SK-N-SH (cell line): ENCODE data around the gene DEFB114. TPM values are rescaled to one million over a fixed set of nuclear protein-coding genes. Genes with fewer than 3 reads are reported as not detected.

Experiments used
- CTCF ChIA-PET: fragments of 300-600, 350-600 bp; formaldehyde crosslinking; extraction: SDS; loops from one replicate; lab custom pipeline; 2021; lab: Yijun Ruan, JAX
- POLR2A ChIA-PET: fragments of 350-600 bp; sonication (Branson Sonifier 250); formaldehyde crosslinking; extraction: SDS; loops from one replicate; lab custom pipeline; 2020; ENCODE audit warnings: antibody characterized with exemption, inconsistent platforms; lab: Yijun Ruan, JAX
- DNase-seq: peaks from one replicate; pipeline ENCODE4 v3.0.0; 2012
- H2AFZ ChIP-seq: fragments of 200-600 bp; sonication (generic); 2 replicates; pipeline ENCODE4 v1.8.1; 2016; ENCODE audit warnings: antibody characterized with exemption, mild to moderate bottlenecking, low read depth
- H3F3A ChIP-seq: fragments of 200-600 bp; sonication (generic); replicated peaks from 2 replicates; pipeline ENCODE3; 2016; ENCODE audit warnings: antibody characterized with exemption, mild to moderate bottlenecking; ENCODE audit not compliant: insufficient read depth
- H3K27ac ChIP-seq, 2 experiments: fragments of 200-500 bp in 1 of 2; fragments of 200-600 bp in 1 of 2; sonication (Bioruptor generic) in 1 of 2; sonication (generic), shearing (Covaris generic) in 1 of 2; 2 replicates each; pipeline versions ENCODE4 v1.5.1 to v1.6.1; 2014 to 2016; ENCODE audit warnings: low read depth in 2 of 2, inconsistent platforms in 1 of 2, low read length in 1 of 2, mild to moderate bottlenecking in 1 of 2, mixed read lengths in 1 of 2
- H3K27me3 ChIP-seq: fragments of 200-600 bp; sonication (generic), shearing (Covaris generic); 2 replicates; pipeline ENCODE4 v1.6.1; 2016; ENCODE audit warnings: mixed run types; ENCODE audit not compliant: insufficient read depth
- H3K36me3 ChIP-seq, 2 experiments: fragments of 200-500 bp in 1 of 2; fragments of 200-600 bp in 1 of 2; sonication (Bioruptor generic) in 1 of 2; sonication (generic) in 1 of 2; replicated peaks in 1 of 2; 2 replicates each; pipeline versions ENCODE3 to v1.5.1; 2014 to 2016; ENCODE audit warnings: low read length in 1 of 2, mild to moderate bottlenecking in 1 of 2; ENCODE audit not compliant: insufficient read depth in 2 of 2, control insufficient read depth in 1 of 2
- H3K4me1 ChIP-seq, 2 experiments: fragments of 200-500 bp in 1 of 2; fragments of 200-600 bp in 1 of 2; sonication (Bioruptor generic) in 1 of 2; sonication (generic), shearing (Covaris generic) in 1 of 2; 2 replicates each; pipeline versions ENCODE4 v1.5.1 to v1.6.1; 2014 to 2016; ENCODE audit warnings: low read depth in 1 of 2, low read length in 1 of 2, mixed run types in 1 of 2; ENCODE audit not compliant: insufficient read depth in 2 of 2, control insufficient read depth in 1 of 2
- H3K4me2 ChIP-seq: fragments of 200-600 bp; sonication (generic), shearing (Covaris generic); 2 replicates; pipeline ENCODE4 v1.6.1; 2017; ENCODE audit warnings: mixed run types
- H3K4me3 ChIP-seq, 2 experiments: fragments of 200-500 bp in 1 of 2; fragments of 200-600 bp in 1 of 2; sonication (Bioruptor generic) in 1 of 2; sonication (generic), shearing (Covaris generic) in 1 of 2; 2 replicates each; pipeline versions ENCODE4 v1.5.1 to v1.8.1; 2014 to 2016; ENCODE audit warnings: low read depth in 2 of 2, inconsistent platforms in 1 of 2, low read length in 1 of 2, mild to moderate bottlenecking in 1 of 2, mixed read lengths in 1 of 2, moderate library complexity in 1 of 2
- H3K79me2 ChIP-seq: fragments of 200-600 bp; sonication (generic); 2 replicates; pipeline ENCODE4 v1.8.1; 2017; ENCODE audit warnings: mild to moderate bottlenecking; ENCODE audit not compliant: insufficient read depth
- H3K9ac ChIP-seq: fragments of 200-600 bp; sonication (generic); 2 replicates; pipeline ENCODE4 v1.6.1; 2017; ENCODE audit warnings: mixed run types
- H3K9me2 ChIP-seq: fragments of 200-600 bp; sonication (generic); 2 replicates; pipeline ENCODE4 v1.6.1; 2017; ENCODE audit warnings: mixed run types
- H3K9me3 ChIP-seq: fragments of 200-600 bp; sonication (generic); 2 replicates; pipeline ENCODE4 v1.6.1; 2017; ENCODE audit warnings: mixed run types, mild to moderate bottlenecking, moderate library complexity
- H4K20me1 ChIP-seq: fragments of 200-600 bp; sonication (generic); 2 replicates; pipeline ENCODE4 v1.6.1; 2017; ENCODE audit warnings: mild to moderate bottlenecking, mixed run types; ENCODE audit not compliant: insufficient read depth
- EP300 ChIP-seq, 2 experiments: IDR thresholded peaks; 2 replicates each; pipeline versions ENCODE4 v1.4.0 to v1.6.1; 2012; ENCODE audit warnings: borderline replicate concordance in 1 of 2, low read depth in 1 of 2, low read length in 1 of 2
- EZH2phosphoT487 ChIP-seq: fragments of 200-600 bp; sonication (generic); IDR thresholded peaks from 2 replicates; pipeline ENCODE4 v1.6.1; 2017; ENCODE audit warnings: low read depth, mixed run types, mild to moderate bottlenecking, antibody characterized with exemption, moderate library complexity, borderline replicate concordance
- FOSL2 ChIP-seq: IDR thresholded peaks from 2 replicates; pipeline ENCODE4 v1.4.0; 2012; ENCODE audit warnings: low read depth, mild to moderate bottlenecking, moderate library complexity, borderline replicate concordance
- FOXJ3 ChIP-seq: sonication (generic); formaldehyde crosslinking; IDR thresholded peaks from 2 replicates; pipeline ENCODE4 v1.5.1; 2020; ENCODE audit warnings: mild to moderate bottlenecking, missing genetic modification reagents
- FOXM1 ChIP-seq: IDR thresholded peaks from 2 replicates; pipeline ENCODE4 v1.4.0; 2012; ENCODE audit warnings: low read depth, mild to moderate bottlenecking
- GABPA ChIP-seq: IDR thresholded peaks from 2 replicates; pipeline ENCODE4 v1.4.0; 2012; ENCODE audit warnings: low read depth, mild to moderate bottlenecking
- GATA2 ChIP-seq: sonication (generic); formaldehyde crosslinking; IDR thresholded peaks from 2 replicates; pipeline ENCODE4 v1.5.0; 2020; ENCODE audit warnings: mild to moderate bottlenecking, missing genetic modification reagents
- JUND ChIP-seq: IDR thresholded peaks from 2 replicates; pipeline ENCODE4 v1.4.0; 2012
- MEF2A ChIP-seq: IDR thresholded peaks from 2 replicates; pipeline ENCODE4 v1.4.0; 2012; ENCODE audit warnings: low read depth, borderline replicate concordance
- RCOR1 ChIP-seq: fragments of 150-350 bp; IDR thresholded peaks from 2 replicates; pipeline ENCODE4 v1.6.1; 2017; ENCODE audit warnings: antibody characterized with exemption, low read length
- RFX5 ChIP-seq: IDR thresholded peaks from 2 replicates; pipeline ENCODE4 v1.6.1; 2012; ENCODE audit warnings: mild to moderate bottlenecking, improper control_type of control experiment, low read length
- RXRA ChIP-seq: IDR thresholded peaks from 2 replicates; pipeline ENCODE4 v1.4.0; 2012; ENCODE audit warnings: low read depth, mild to moderate bottlenecking, borderline replicate concordance
- SMC3 ChIP-seq: IDR thresholded peaks from 2 replicates; pipeline ENCODE4 v1.6.1; 2012; ENCODE audit warnings: low read depth, low read length, improper control_type of control experiment
- TAF1 ChIP-seq: IDR thresholded peaks from 2 replicates; pipeline ENCODE4 v1.6.1; 2012; ENCODE audit warnings: low read depth, mild to moderate bottlenecking, low read length, moderate library complexity, borderline replicate concordance
- TCF12 ChIP-seq: IDR thresholded peaks from 2 replicates; pipeline ENCODE4 v1.4.0; 2012
- TEAD4 ChIP-seq: IDR thresholded peaks from 2 replicates; pipeline ENCODE4 v1.4.0; 2012; ENCODE audit warnings: mild to moderate bottlenecking, borderline replicate concordance; ENCODE audit not compliant: insufficient read depth
- WGBS: methylation state at CpG from one replicate; pipeline ENCODE4 v1.1.6; 2017; ENCODE audit warnings: low lambda C conversion rate; 5-methylcytosine and 5-hydroxymethylcytosine counted together
- polyA plus RNA-seq, 3 experiments: library from polyadenylated mRNA; depleted of rRNA; stranded (reverse); fragments of >200 nt; gene quantifications; 2 replicates each; pipeline ENCODE4 v1.2.3, GENCODE V29; 2012
- TF ChIP-seq, protein P1 (sequence below): fragments of 150-350 bp; IDR thresholded peaks from 2 replicates; pipeline ENCODE4 v1.6.1; 2016; ENCODE audit warnings: mild to moderate bottlenecking, low read depth, low read length
- TF ChIP-seq, protein P2 (sequence below): IDR thresholded peaks from 2 replicates; pipeline ENCODE4 v1.4.0; 2012; ENCODE audit warnings: low read depth
- TF ChIP-seq, protein P3 (sequence below): IDR thresholded peaks from 2 replicates; pipeline ENCODE4 v1.4.0; 2012; ENCODE audit warnings: low read depth, borderline replicate concordance
- TF ChIP-seq, protein P4 (sequence below): IDR thresholded peaks from 2 replicates; pipeline ENCODE4; 2012
- TF ChIP-seq, protein P5 (sequence below): IDR thresholded peaks from 2 replicates; pipeline ENCODE4 v1.6.1; 2012; ENCODE audit warnings: mild to moderate bottlenecking, low read depth, low read length, moderate library complexity

DEFB114 gene
- polyA plus RNA-seq, 1 of the 3 experiments (the other 2 are of a cell fraction): not detected

DNA sequence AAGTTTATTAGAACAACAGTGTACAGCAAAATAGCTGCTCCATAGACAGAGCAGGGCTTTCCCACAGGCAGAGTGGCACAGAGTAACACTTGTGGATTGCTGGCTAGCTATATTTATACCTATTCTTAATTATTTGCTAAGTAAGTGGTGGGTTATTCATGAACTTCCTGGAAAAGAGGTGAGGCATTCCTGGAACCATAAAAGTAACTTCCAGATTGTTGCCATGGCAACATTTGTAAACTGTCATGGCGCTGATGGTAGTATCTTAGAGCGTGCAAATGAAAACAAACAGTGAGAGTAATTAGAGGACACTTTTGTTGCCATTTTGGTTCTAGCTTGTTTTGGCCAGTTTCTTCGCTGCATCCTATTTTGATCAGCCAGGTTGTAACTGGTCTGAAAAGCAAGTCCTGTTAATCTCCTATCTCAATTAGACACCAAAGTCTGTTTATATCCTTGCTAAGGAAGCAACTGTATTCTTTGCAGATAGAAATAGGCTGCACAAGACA lies 23.9 kb downstream of the DEFB114 start:
- TF ChIP-seq TAF1 (no peak), TEAD4 (no peak), RFX5 (no peak), EZH2phosphoT487 (no peak), TCF12 (no peak), FOSL2 (no peak), FOXM1 (no peak)
- TF ChIP-seq, protein P1, sequence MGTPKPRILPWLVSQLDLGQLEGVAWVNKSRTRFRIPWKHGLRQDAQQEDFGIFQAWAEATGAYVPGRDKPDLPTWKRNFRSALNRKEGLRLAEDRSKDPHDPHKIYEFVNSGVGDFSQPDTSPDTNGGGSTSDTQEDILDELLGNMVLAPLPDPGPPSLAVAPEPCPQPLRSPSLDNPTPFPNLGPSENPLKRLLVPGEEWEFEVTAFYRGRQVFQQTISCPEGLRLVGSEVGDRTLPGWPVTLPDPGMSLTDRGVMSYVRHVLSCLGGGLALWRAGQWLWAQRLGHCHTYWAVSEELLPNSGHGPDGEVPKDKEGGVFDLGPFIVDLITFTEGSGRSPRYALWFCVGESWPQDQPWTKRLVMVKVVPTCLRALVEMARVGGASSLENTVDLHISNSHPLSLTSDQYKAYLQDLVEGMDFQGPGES: no peak
- no peaks in the 10 kb centered on the region for H4K20me1 ChIP-seq
- CTCF ChIA-PET: no interaction called here
- H3K9ac ChIP-seq: no peak overlapping the region
- H3K4me1 ChIP-seq: no peaks in the 10 kb centered on the region
- no peaks in the 10 kb centered on the region for H3K27me3 ChIP-seq
- no peaks in the 10 kb centered on the region for H3K9me2 ChIP-seq
- no peak overlapping the region for H3K4me3 ChIP-seq
- no peaks in the 10 kb centered on the region for H3F3A ChIP-seq
- POLR2A ChIA-PET: no interaction called here
- no peaks in the 10 kb centered on the region for H3K9me3 ChIP-seq
- H3K27ac ChIP-seq: no peak overlapping the region
- WGBS: 47% methylated on average over 3 of the region's 3 CpGs
- H3K4me2 ChIP-seq: no peak overlapping the region
- H3K36me3 ChIP-seq: no peaks in the 10 kb centered on the region
- H2AFZ ChIP-seq: no peak overlapping the region
- no peak for DNase-seq
- no peaks in the 10 kb centered on the region for H3K79me2 ChIP-seq

DNA sequence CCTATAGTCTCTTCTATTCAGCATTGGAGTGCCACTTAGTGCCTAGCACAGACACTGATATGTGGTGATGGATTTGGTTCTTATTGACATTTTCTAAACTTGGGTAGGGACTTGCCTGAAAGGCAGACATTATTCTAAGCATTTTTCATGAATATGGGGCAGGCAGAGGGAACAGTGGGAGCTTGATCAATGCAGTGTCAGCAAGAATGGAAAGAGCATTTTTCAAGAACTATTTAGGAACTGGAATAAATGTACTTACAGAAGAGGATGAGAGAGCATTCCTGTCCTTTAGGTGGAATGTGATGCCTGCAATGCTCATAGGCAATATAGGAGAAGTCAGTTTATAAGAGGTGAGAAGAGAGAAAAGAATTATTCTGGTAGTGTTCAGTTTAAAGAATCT lies 26.2 kb downstream of the DEFB114 start:
- Histone ChIP-seq H3F3A (no peaks in the 10 kb centered on the region), H4K20me1 (no peaks in the 10 kb centered on the region), H3K4me2 (no peak overlapping the region), H3K9me3 (no peaks in the 10 kb centered on the region), H3K9ac (no peak overlapping the region), H3K4me3 (no peak overlapping the region), H2AFZ (no peak overlapping the region), H3K9me2 (no peaks in the 10 kb centered on the region), H3K27me3 (no peaks in the 10 kb centered on the region), H3K27ac (no peak overlapping the region), H3K79me2 (no peaks in the 10 kb centered on the region), H3K4me1 (no peaks in the 10 kb centered on the region), H3K36me3 (no peaks in the 10 kb centered on the region)
- ChIA-PET POLR2A (no interaction called here), CTCF (no interaction called here)
- no peak for TF ChIP-seq RFX5
- no peak for TF ChIP-seq FOXM1
- no peak for TF ChIP-seq SMC3
- TF ChIP-seq, protein P2, sequence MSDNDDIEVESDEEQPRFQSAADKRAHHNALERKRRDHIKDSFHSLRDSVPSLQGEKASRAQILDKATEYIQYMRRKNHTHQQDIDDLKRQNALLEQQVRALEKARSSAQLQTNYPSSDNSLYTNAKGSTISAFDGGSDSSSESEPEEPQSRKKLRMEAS: no peak
- TF ChIP-seq RXRA: no peak
- TF ChIP-seq, protein P3, sequence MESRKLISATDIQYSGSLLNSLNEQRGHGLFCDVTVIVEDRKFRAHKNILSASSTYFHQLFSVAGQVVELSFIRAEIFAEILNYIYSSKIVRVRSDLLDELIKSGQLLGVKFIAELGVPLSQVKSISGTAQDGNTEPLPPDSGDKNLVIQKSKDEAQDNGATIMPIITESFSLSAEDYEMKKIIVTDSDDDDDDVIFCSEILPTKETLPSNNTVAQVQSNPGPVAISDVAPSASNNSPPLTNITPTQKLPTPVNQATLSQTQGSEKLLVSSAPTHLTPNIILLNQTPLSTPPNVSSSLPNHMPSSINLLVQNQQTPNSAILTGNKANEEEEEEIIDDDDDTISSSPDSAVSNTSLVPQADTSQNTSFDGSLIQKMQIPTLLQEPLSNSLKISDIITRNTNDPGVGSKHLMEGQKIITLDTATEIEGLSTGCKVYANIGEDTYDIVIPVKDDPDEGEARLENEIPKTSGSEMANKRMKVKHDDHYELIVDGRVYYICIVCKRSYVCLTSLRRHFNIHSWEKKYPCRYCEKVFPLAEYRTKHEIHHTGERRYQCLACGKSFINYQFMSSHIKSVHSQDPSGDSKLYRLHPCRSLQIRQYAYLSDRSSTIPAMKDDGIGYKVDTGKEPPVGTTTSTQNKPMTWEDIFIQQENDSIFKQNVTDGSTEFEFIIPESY: no peak
- TF ChIP-seq RCOR1: no peak
- TF ChIP-seq JUND: no peak
- no peak for TF ChIP-seq GABPA
- TF ChIP-seq EZH2phosphoT487: no peak
- TF ChIP-seq, protein P4, sequence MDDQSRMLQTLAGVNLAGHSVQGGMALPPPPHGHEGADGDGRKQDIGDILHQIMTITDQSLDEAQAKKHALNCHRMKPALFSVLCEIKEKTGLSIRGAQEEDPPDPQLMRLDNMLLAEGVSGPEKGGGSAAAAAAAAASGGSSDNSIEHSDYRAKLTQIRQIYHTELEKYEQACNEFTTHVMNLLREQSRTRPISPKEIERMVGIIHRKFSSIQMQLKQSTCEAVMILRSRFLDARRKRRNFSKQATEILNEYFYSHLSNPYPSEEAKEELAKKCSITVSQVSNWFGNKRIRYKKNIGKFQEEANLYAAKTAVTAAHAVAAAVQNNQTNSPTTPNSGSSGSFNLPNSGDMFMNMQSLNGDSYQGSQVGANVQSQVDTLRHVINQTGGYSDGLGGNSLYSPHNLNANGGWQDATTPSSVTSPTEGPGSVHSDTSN: no peak
- no peak for TF ChIP-seq GATA2 (CRISPR knock-in tag)
- TF ChIP-seq EP300 (IDR thresholded peaks at IDR 0.05; ENCODE audit: borderline replicate concordance in 1 of 2, low read depth in 1 of 2, low read length in 1 of 2): no peak
- no peak for TF ChIP-seq FOXJ3 (CRISPR knock-in tag)
- TF ChIP-seq, protein P5, sequence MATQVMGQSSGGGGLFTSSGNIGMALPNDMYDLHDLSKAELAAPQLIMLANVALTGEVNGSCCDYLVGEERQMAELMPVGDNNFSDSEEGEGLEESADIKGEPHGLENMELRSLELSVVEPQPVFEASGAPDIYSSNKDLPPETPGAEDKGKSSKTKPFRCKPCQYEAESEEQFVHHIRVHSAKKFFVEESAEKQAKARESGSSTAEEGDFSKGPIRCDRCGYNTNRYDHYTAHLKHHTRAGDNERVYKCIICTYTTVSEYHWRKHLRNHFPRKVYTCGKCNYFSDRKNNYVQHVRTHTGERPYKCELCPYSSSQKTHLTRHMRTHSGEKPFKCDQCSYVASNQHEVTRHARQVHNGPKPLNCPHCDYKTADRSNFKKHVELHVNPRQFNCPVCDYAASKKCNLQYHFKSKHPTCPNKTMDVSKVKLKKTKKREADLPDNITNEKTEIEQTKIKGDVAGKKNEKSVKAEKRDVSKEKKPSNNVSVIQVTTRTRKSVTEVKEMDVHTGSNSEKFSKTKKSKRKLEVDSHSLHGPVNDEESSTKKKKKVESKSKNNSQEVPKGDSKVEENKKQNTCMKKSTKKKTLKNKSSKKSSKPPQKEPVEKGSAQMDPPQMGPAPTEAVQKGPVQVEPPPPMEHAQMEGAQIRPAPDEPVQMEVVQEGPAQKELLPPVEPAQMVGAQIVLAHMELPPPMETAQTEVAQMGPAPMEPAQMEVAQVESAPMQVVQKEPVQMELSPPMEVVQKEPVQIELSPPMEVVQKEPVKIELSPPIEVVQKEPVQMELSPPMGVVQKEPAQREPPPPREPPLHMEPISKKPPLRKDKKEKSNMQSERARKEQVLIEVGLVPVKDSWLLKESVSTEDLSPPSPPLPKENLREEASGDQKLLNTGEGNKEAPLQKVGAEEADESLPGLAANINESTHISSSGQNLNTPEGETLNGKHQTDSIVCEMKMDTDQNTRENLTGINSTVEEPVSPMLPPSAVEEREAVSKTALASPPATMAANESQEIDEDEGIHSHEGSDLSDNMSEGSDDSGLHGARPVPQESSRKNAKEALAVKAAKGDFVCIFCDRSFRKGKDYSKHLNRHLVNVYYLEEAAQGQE: no peak
- TF ChIP-seq TCF12: no peak
- no peak for TF ChIP-seq MEF2A
- DNase-seq: no peak
